Activated CD8-positive, alpha-beta memory T cell treated with anti-CD3 and anti-CD28 coated beads for 1 hour (primary cell): ENCODE measurements around the gene UBD.

ENCODE experiments used
- DNase-seq, 2 donors: peaks; one replicate each; pipeline ENCODE4 v3.0.0-alpha.2; 2020; ENCODE audit warnings: low read depth in 1 of 2; ENCODE audit errors: extremely low read depth in 1 of 2

Gene UBD

GRCh38 chr6:29524044-29524443 lies 35.5 kb downstream of the UBD start:
- DNase-seq: no peak

- DNase-seq: no peak
Observed at GRCh38 chr6:29522227-29522626, 37.3 kb downstream of the UBD start.

GRCh38 chr6:29521006-29521680 lies 38.4 kb downstream of the UBD start:
- no peak for DNase-seq

- DNase-seq: no peak
Observed at GRCh38 chr6:29520232-29520631, 39.3 kb downstream of the UBD start.

- no peak for DNase-seq
Observed at GRCh38 chr6:29519291-29520010, 40.1 kb downstream of the UBD start.

- DNase-seq: no peak
Observed at GRCh38 chr6:29517728-29518440, 41.6 kb downstream of the UBD start.

- DNase-seq: no peak
Observed at GRCh38 chr6:29517245-29517644, 42.3 kb downstream of the UBD start.

GRCh38 chr6:29516108-29516507 lies 43.4 kb downstream of the UBD start:
- DNase-seq: no peak

GRCh38 chr6:29510746-29511300 lies 48.7 kb downstream of the UBD start:
- DNase-seq: no peak

- no peak for DNase-seq
Observed at GRCh38 chr6:29510202-29510601, 49.3 kb downstream of the UBD start.

- no peak for DNase-seq
Observed at GRCh38 chr6:29509711-29510110, 49.8 kb downstream of the UBD start.

- DNase-seq: no peak
Observed at GRCh38 chr6:29509239-29509638, 50.3 kb downstream of the UBD start.

- no peak for DNase-seq
Observed at GRCh38 chr6:29507319-29507718, 52.2 kb downstream of the UBD start.

GRCh38 chr6:29506446-29507067 lies 53.0 kb downstream of the UBD start:
- no peak for DNase-seq

GRCh38 chr6:29505808-29506207 lies 53.7 kb downstream of the UBD start:
- no peak for DNase-seq
